H9 (cell line): ENCODE data around the gene MEGF10. TPM values are rescaled to one million over a fixed set of nuclear protein-coding genes. Genes with fewer than 3 reads are reported as not detected.
"Not testable (repeated sequence)": the region's sequence is repeated elsewhere in the genome, so short reads cannot be mapped to it uniquely, and the experiment has no call there.

Experiments used
- DNase-seq: peaks from one replicate; pipeline ENCODE4 v3.0.0-alpha.2; 2017
- H2AFZ ChIP-seq: one replicate; pipeline ENCODE4 v1.6.1; 2013; ENCODE audit warnings: mild to moderate bottlenecking, low read length, control low read depth, moderate library complexity
- H2AK5ac ChIP-seq: 2 replicates; pipeline ENCODE4 v1.6.1; 2013; ENCODE audit warnings: low read length, control low read depth, mixed read lengths; ENCODE audit not compliant: insufficient read length
- H2BK120ac ChIP-seq: one replicate; pipeline ENCODE4 v1.6.1; 2013; ENCODE audit warnings: low read depth, mild to moderate bottlenecking, low read length, control low read depth, inconsistent platforms; ENCODE audit not compliant: poor library complexity, severe bottlenecking
- H2BK12ac ChIP-seq: 2 replicates; pipeline ENCODE4 v1.6.1; 2013; ENCODE audit warnings: low read length, control low read depth, mixed read lengths, low read depth; ENCODE audit not compliant: insufficient read length
- H2BK15ac ChIP-seq: 2 replicates; pipeline ENCODE4 v1.6.1; 2013; ENCODE audit warnings: low read depth, low read length, control low read depth
- H2BK20ac ChIP-seq: one replicate; pipeline ENCODE4 v1.6.1; 2013; ENCODE audit warnings: low read depth, mild to moderate bottlenecking, low read length, control low read depth, inconsistent platforms; ENCODE audit not compliant: poor library complexity, severe bottlenecking
- H2BK5ac ChIP-seq: 2 replicates; pipeline ENCODE4 v1.6.1; 2013; ENCODE audit warnings: low read length, control low read depth, mixed read lengths; ENCODE audit not compliant: insufficient read length
- H3K14ac ChIP-seq: 2 replicates; pipeline ENCODE4 v1.6.1; 2013; ENCODE audit warnings: low read length, control low read depth; ENCODE audit not compliant: insufficient read depth
- H3K18ac ChIP-seq: 2 replicates; pipeline ENCODE4 v1.6.1; 2013; ENCODE audit warnings: low read depth, mild to moderate bottlenecking, mixed read lengths, low read length, control low read depth; ENCODE audit not compliant: insufficient read length
- H3K23ac ChIP-seq: 2 replicates; pipeline ENCODE4 v1.6.1; 2013; ENCODE audit warnings: low read length, control low read depth, mixed read lengths, low read depth; ENCODE audit not compliant: insufficient read length
- H3K23me2 ChIP-seq: 2 replicates; pipeline ENCODE4 v1.6.1; 2013; ENCODE audit warnings: low read depth, mild to moderate bottlenecking, mixed read lengths, low read length, control low read depth; ENCODE audit not compliant: insufficient read length, poor library complexity, severe bottlenecking
- H3K27ac ChIP-seq: 2 replicates; pipeline ENCODE4 v1.5.1; 2013; ENCODE audit warnings: low read length, control low read depth, mixed read lengths, low read depth; ENCODE audit not compliant: insufficient read length
- H3K27me3 ChIP-seq: 2 replicates; pipeline ENCODE4 v1.6.1; 2013; ENCODE audit warnings: low read length, control low read depth, inconsistent platforms; ENCODE audit not compliant: insufficient read depth
- H3K4ac ChIP-seq: 2 replicates; pipeline ENCODE4 v1.6.1; 2013; ENCODE audit warnings: low read depth, mild to moderate bottlenecking, control low read depth, inconsistent platforms, low read length, moderate library complexity
- H3K4me1 ChIP-seq: 2 replicates; pipeline ENCODE4 v1.6.1; 2013; ENCODE audit warnings: low read length, control low read depth, inconsistent platforms; ENCODE audit not compliant: insufficient read depth
- H3K4me2 ChIP-seq: 2 replicates; pipeline ENCODE4 v1.6.1; 2013; ENCODE audit warnings: low read length, control low read depth, mixed read lengths; ENCODE audit not compliant: insufficient read length, insufficient read depth
- H3K56ac ChIP-seq: 2 replicates; pipeline ENCODE4 v1.6.1; 2013; ENCODE audit warnings: low read depth, mild to moderate bottlenecking, mixed read lengths, low read length, control low read depth; ENCODE audit not compliant: insufficient read length
- H3K79me1 ChIP-seq: 2 replicates; pipeline ENCODE4 v1.6.1; 2013; ENCODE audit warnings: low read depth, mild to moderate bottlenecking, moderate library complexity, low read length, control low read depth, inconsistent platforms; ENCODE audit not compliant: insufficient read depth, poor library complexity, severe bottlenecking
- H3K79me2 ChIP-seq: 2 replicates; pipeline ENCODE4 v1.6.1; 2013; ENCODE audit warnings: low read length, control low read depth, inconsistent platforms; ENCODE audit not compliant: insufficient read depth
- H3K9ac ChIP-seq: 2 replicates; pipeline ENCODE4 v1.6.1; 2013; ENCODE audit warnings: low read length, control low read depth, mixed read lengths; ENCODE audit not compliant: insufficient read length; ENCODE audit errors: extremely low read depth
- H3K9me3 ChIP-seq: one replicate; pipeline ENCODE4 v1.6.1; 2013; ENCODE audit warnings: low read depth, low read length, inconsistent platforms; ENCODE audit not compliant: control insufficient read depth
- H3T11ph ChIP-seq: one replicate; pipeline ENCODE4 v1.6.1; 2013; ENCODE audit warnings: mild to moderate bottlenecking, low read length, control low read depth, inconsistent platforms
- H4K20me1 ChIP-seq: one replicate; pipeline ENCODE4 v1.6.1; 2013; ENCODE audit not compliant: control insufficient read depth, insufficient read length, insufficient read depth
- H4K5ac ChIP-seq: 2 replicates; pipeline ENCODE4 v1.6.1; 2013; ENCODE audit warnings: low read depth, mild to moderate bottlenecking, mixed read lengths, low read length, control low read depth; ENCODE audit not compliant: insufficient read length
- H4K8ac ChIP-seq: replicated peaks from 2 replicates; pipeline ENCODE4 v1.6.1; 2013; ENCODE audit warnings: low read length, control low read depth, mixed read lengths, low read depth; ENCODE audit not compliant: insufficient read length
- H4K91ac ChIP-seq: 2 replicates; pipeline ENCODE4 v1.6.1; 2013; ENCODE audit warnings: low read depth, mild to moderate bottlenecking, moderate library complexity, mixed read lengths, low read length, control low read depth; ENCODE audit not compliant: insufficient read length
- H3K27ac Mint-ChIP-seq, 3 experiments: 2 replicates in 2 of 3; 3 replicates in 1 of 3; pipeline ENCODE4 v1.8.0; 2020 to 2021; ENCODE audit warnings: mixed read lengths in 3 of 3, mild to moderate bottlenecking in 1 of 3, moderate library complexity in 1 of 3
- H3K27me3 Mint-ChIP-seq: 2 replicates; pipeline ENCODE4 v1.8.0; 2021; ENCODE audit warnings: low read depth, mild to moderate bottlenecking, moderate library complexity, mixed read lengths
- H3K36me3 Mint-ChIP-seq, 3 experiments: 2 replicates in 2 of 3; 3 replicates in 1 of 3; pipeline ENCODE4 v1.8.0; 2020 to 2021; ENCODE audit warnings: low read depth in 3 of 3, mixed read lengths in 3 of 3; ENCODE audit not compliant: insufficient read depth in 1 of 3
- H3K4me1 Mint-ChIP-seq, 2 experiments: 2 replicates each; pipeline ENCODE4 v1.8.0; 2020; ENCODE audit warnings: mixed read lengths in 2 of 2
- H3K4me3 Mint-ChIP-seq, 2 experiments: 2 replicates in 1 of 2; 3 replicates in 1 of 2; pipeline ENCODE4 v1.8.0; 2020 to 2021; ENCODE audit warnings: mild to moderate bottlenecking in 2 of 2, mixed read lengths in 2 of 2, moderate library complexity in 1 of 2
- H3K9me3 Mint-ChIP-seq, 2 experiments: 2 replicates in 1 of 2; 3 replicates in 1 of 2; pipeline ENCODE4 v1.8.0; 2020; ENCODE audit warnings: mild to moderate bottlenecking in 2 of 2, mixed read lengths in 2 of 2, moderate library complexity in 1 of 2
- WGBS: extraction: QIAGEN DNeasy Blood & Tissue Kit; methylation state at CpG from one replicate; pipeline ENCODE4 v1.1.7; 2013; ENCODE audit warnings: missing lambda C conversion rate, low lambda C conversion rate, mixed read lengths; ENCODE audit not compliant: insufficient read length; ENCODE audit errors: extremely low coverage; 5-methylcytosine and 5-hydroxymethylcytosine counted together
- total RNA-seq: library from RNA; stranded (reverse); gene quantifications from 2 replicates; pipeline ENCODE4 v1.2.1, GENCODE V29; 2021
- TF ChIP-seq, protein P1 (sequence below): fragments of 200-600 bp; sonication (generic); conservative IDR thresholded peaks from 3 replicates; pipeline ENCODE4 v1.8.0; 2021; ENCODE audit warnings: antibody characterized with exemption, mild to moderate bottlenecking

MEGF10 gene
- total RNA-seq, 1 experiment from 2014 or later = 36.5 TPM

DNA sequence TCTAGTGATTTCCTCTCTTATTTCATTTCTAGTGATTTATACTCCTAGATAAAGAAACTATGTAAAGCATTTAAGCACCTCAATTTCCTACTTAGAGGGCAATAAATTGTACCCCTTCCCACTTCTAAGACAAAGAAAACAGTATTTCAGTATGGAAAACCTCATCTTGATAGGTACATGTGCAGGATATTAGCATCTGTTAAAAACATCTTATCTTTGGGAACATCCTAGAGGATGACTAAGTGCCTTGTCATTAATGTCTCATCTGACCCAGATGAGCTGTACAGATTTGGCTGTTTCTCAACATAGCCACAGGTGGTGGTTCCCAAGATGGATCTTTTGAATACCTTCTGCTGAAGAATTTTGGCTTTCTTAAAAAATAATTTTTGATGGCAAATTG, 5.7 kb downstream of the MEGF10 start:
- H3K36me3 Mint-ChIP-seq = peaks cover 0 to 4% (median 2%) of the 10 kb centered on the region in 3 experiments; a peak in 2 of 7 replicates
- Histone ChIP-seq H3K4ac (no peak overlapping the region), H2BK5ac (no peak overlapping the region), H3K79me2 (peaks cover 11% of the 10 kb centered on the region; the same call in 1 of the 2 replicates), H2AFZ (no peak overlapping the region), H3K4me2 (no peak overlapping the region), H2AK5ac (no peak overlapping the region), H3K79me1 (no peaks in the 10 kb centered on the region), H3T11ph (no peak overlapping the region), H3K9ac (no peak overlapping the region), H2BK12ac (no peak overlapping the region), H3K56ac (no peak overlapping the region), H3K18ac (no peak overlapping the region), H4K20me1 (no peaks in the 10 kb centered on the region), H4K8ac (no peak overlapping the region), H3K27ac (no peak overlapping the region), H2BK20ac (no peak overlapping the region), H3K27me3 (no peaks in the 10 kb centered on the region), H2BK120ac (no peak overlapping the region), H3K23me2 (peaks cover 7% of the 10 kb centered on the region), H3K9me3 (no peaks in the 10 kb centered on the region), H3K4me1 (peaks cover 9% of the 10 kb centered on the region; the same call in 1 of the 2 replicates), H3K14ac (no peak overlapping the region), H4K5ac (no peak overlapping the region), H3K23ac (no peak overlapping the region), H2BK15ac (no peak overlapping the region), H4K91ac (no peak overlapping the region)
- no peaks in the 10 kb centered on the region for H3K27me3 Mint-ChIP-seq
- no peak overlapping the region for H3K4me3 Mint-ChIP-seq
- no peak for DNase-seq
- H3K4me1 Mint-ChIP-seq = peaks cover 77 to 81% of the 10 kb centered on the region in 2 experiments
- no peaks in the 10 kb centered on the region for H3K9me3 Mint-ChIP-seq
- TF ChIP-seq, protein P1, sequence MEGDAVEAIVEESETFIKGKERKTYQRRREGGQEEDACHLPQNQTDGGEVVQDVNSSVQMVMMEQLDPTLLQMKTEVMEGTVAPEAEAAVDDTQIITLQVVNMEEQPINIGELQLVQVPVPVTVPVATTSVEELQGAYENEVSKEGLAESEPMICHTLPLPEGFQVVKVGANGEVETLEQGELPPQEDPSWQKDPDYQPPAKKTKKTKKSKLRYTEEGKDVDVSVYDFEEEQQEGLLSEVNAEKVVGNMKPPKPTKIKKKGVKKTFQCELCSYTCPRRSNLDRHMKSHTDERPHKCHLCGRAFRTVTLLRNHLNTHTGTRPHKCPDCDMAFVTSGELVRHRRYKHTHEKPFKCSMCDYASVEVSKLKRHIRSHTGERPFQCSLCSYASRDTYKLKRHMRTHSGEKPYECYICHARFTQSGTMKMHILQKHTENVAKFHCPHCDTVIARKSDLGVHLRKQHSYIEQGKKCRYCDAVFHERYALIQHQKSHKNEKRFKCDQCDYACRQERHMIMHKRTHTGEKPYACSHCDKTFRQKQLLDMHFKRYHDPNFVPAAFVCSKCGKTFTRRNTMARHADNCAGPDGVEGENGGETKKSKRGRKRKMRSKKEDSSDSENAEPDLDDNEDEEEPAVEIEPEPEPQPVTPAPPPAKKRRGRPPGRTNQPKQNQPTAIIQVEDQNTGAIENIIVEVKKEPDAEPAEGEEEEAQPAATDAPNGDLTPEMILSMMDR = no peak
- H3K27ac Mint-ChIP-seq = no peak overlapping the region

DNA sequence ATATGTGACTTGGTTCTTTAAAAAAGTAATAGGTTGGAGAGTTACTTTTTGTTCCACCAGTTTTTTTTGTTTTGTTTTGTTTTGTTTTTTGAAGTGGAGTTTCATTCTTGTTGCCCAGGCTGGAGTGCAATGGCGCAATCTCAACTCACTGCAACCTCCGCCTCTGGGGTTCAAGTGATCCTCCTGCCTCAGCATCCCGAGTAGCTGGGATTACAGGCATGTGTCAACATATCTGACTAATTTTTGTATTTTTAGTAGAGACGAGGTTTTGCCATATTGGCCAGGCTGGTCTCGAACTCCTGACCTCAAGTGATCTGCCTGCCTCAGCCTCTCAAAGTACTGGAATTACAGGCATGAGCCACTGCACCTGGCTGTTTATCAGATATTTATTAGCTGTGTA, 6.3 kb downstream of the MEGF10 start:
- not testable (repeated sequence) for H3K79me2 ChIP-seq, H3T11ph ChIP-seq, H3K27me3 ChIP-seq, H3K79me1 ChIP-seq, H2AFZ ChIP-seq, H2BK12ac ChIP-seq, H4K5ac ChIP-seq, H3K36me3 Mint-ChIP-seq, H4K8ac ChIP-seq, H3K9me3 Mint-ChIP-seq, H3K27me3 Mint-ChIP-seq, H3K9me3 ChIP-seq, H3K14ac ChIP-seq, H2AK5ac ChIP-seq, H3K4ac ChIP-seq, DNase-seq, H4K91ac ChIP-seq, H2BK5ac ChIP-seq, H3K4me1 ChIP-seq, H3K9ac ChIP-seq, H2BK15ac ChIP-seq, H3K4me2 ChIP-seq, H3K27ac ChIP-seq, H3K56ac ChIP-seq, H2BK20ac ChIP-seq, H3K18ac ChIP-seq, H3K23me2 ChIP-seq, H3K4me3 Mint-ChIP-seq, H2BK120ac ChIP-seq, H4K20me1 ChIP-seq, H3K23ac ChIP-seq
- H3K4me1 Mint-ChIP-seq = peaks cover 71 to 76% of the 10 kb centered on the region in 2 experiments
- H3K27ac Mint-ChIP-seq = peak overlapping the region in 1 of 3 experiments; percentile 46; a peak in 1 of 7 replicates
- WGBS = no CpG with 5 or more reads among the region's 5 CpGs
